AG04450 (cell line): Measurements from ENCODE around the gene NDUFA3. TPM values are rescaled to one million over a fixed set of nuclear protein-coding genes. Genes with fewer than 3 reads are reported as not detected.

Experiments
- CTCF ChIA-PET: fragments of 300-600, 350-600 bp; formaldehyde crosslinking; extraction: SDS; loops from one replicate; lab custom pipeline; 2022; ENCODE audit warnings: antibody characterized with exemption, inconsistent platforms; lab: Charles Lee
- POLR2A ChIA-PET: fragments of 350-600 bp; formaldehyde crosslinking; extraction: SDS; loops from one replicate; lab custom pipeline; 2021; ENCODE audit warnings: antibody characterized with exemption, inconsistent platforms; lab: Yijun Ruan, JAX
- DNase-seq: peaks from one replicate; pipeline ENCODE4 v3.0.0-alpha.2; 2011; ENCODE audit warnings: low read depth, low spot score
- H3K27ac ChIP-seq: one replicate; pipeline ENCODE4 v1.5.1; 2012; ENCODE audit warnings: low read depth, low read length, control low read depth
- H3K27me3 ChIP-seq: one replicate; pipeline ENCODE4 v1.6.0; 2012; ENCODE audit warnings: low read length; ENCODE audit not compliant: control insufficient read depth, insufficient read depth
- H3K4me3 ChIP-seq: 2 replicates; pipeline ENCODE4 v1.5.1; 2011; ENCODE audit warnings: mild to moderate bottlenecking, low read depth, low read length, control low read depth
- H3K9me3 ChIP-seq: 2 replicates; pipeline ENCODE4 v1.5.1; 2012; ENCODE audit warnings: low read length; ENCODE audit not compliant: control insufficient read depth, insufficient read depth
- CTCF ChIP-seq: IDR thresholded peaks from 2 replicates; pipeline ENCODE4 v1.5.1; 2011; ENCODE audit warnings: low read depth, low read length, control low read depth, inconsistent platforms
- polyA plus RNA-seq: library from polyadenylated mRNA; depleted of rRNA; stranded (reverse); fragments of >200 nt; gene quantifications from 2 replicates; pipeline ENCODE4 v1.2.3, GENCODE V29; 2011

NDUFA3 gene
- polyA plus RNA-seq, 1 experiment = 35.4 TPM

DNA sequence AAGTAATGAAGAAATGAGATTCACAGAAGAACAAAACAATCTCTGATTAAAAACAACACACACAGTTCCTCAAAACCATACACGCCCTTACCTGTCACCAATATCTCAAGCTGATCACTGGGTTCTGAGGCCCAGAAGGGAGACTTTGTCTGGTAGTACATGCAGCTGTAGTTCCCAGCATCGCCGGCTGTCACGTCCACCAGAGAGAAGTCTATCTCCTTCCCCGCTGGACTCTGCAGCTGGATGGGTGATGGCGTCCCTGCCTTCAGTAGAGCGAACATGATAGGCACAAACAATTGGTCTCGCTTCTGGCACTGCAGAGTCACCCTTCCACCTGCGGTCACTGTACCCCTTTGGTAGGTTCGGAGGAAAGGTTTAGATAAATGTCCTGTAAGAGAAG is 28.8 kb upstream of the NDUFA3 start:
- no peak for DNase-seq
- POLR2A ChIA-PET = no interaction called here
- Histone ChIP-seq H3K27ac (no peak overlapping the region), H3K27me3 (no peaks in the 10 kb centered on the region), H3K4me3 (no peak overlapping the region), H3K9me3 (peaks cover 6% of the 10 kb centered on the region)
- no peak for TF ChIP-seq CTCF
- CTCF ChIA-PET = no interaction called here

- ChIA-PET POLR2A (no interaction called here), CTCF (no interaction called here)
- DNase-seq = no peak
- H3K4me3 ChIP-seq = no peak overlapping the region
- no peak for TF ChIP-seq CTCF
- peaks cover 1% of the 10 kb centered on the region for H3K9me3 ChIP-seq
- no peaks in the 10 kb centered on the region for H3K27me3 ChIP-seq
- no peak overlapping the region for H3K27ac ChIP-seq
Observed at GRCh38 chr19:54074851-54075250, 27.8 kb upstream of the NDUFA3 start.

GRCh38 chr19:54077334-54077733 is 25.3 kb upstream of the NDUFA3 start:
- DNase-seq = no peak
- H3K27me3 ChIP-seq = no peaks in the 10 kb centered on the region
- TF ChIP-seq CTCF = no peak
- POLR2A ChIA-PET = no interaction called here
- H3K4me3 ChIP-seq = no peak overlapping the region
- peaks cover 7% of the 10 kb centered on the region for H3K9me3 ChIP-seq
- H3K27ac ChIP-seq = no peak overlapping the region
- CTCF ChIA-PET = no interaction called here

- ChIA-PET POLR2A (no interaction called here), CTCF (no interaction called here)
- TF ChIP-seq CTCF = no peak
- Histone ChIP-seq H3K9me3 (peaks cover 11% of the 10 kb centered on the region), H3K4me3 (no peak within 1 kb of the TSS), H3K27me3 (no peaks in the 10 kb centered on the region), H3K27ac (no peak within 1 kb of the TSS)
- no peak for DNase-seq
Observed at GRCh38 chr19:54081032-54081431, 21.6 kb upstream of the NDUFA3 start, which contains the start of gene TARM1. TSS of gene TARM1 (minus strand) at chr19:54081365. CDS start at chr19:54081340, 25 bp downstream.

DNA sequence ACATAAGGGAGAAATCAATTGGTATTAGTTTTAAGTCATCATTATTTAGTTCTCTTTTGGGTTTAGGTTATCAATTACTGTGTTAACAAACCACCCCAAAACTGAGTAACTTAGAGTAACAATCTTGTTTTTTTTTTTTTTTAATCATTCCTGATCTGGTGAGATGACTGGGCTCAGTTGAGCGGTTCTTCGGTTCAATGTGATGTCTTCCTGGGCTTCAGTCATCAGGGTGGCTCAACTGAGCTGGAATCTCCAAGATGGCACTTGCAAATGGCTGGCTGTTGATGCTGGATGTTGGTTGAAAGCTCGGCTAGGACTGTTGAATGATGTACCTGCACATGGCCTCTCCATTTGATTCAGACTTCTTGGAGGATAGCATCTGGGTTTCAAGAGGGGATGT is 18.2 kb upstream of the NDUFA3 start:
- ChIA-PET POLR2A (no interaction called here), CTCF (interaction anchor here (0.7 kb wide), 1 partner anchor 306 kb away, joined by 8 read pairs; no protein-coding TSS in a partner anchor)
- H3K27me3 ChIP-seq = no peaks in the 10 kb centered on the region
- DNase-seq = no peak
- peaks cover 11% of the 10 kb centered on the region for H3K9me3 ChIP-seq
- H3K4me3 ChIP-seq = no peak overlapping the region
- H3K27ac ChIP-seq = no peak overlapping the region
- TF ChIP-seq CTCF = no peak
